Uterus (tissue), 4 donors: Measurements from ENCODE around the gene CNST. TPM values are rescaled to one million over a fixed set of nuclear protein-coding genes. Genes with fewer than 3 reads are reported as not detected.
A peak's percentile ranks its signal among the peaks of the same experiment; 100 is the strongest.
"Not testable (repeated sequence)": the region's sequence is repeated elsewhere in the genome, so short reads cannot be mapped to it uniquely, and the experiment has no call there.

ENCODE experiments used
- DNase-seq, 2 donors: peaks; one replicate each; pipeline ENCODE4 v3.0.0-alpha.2; 2019 to 2020
- H3K27ac ChIP-seq, 2 donors: fragments of 200-600 bp; sonication (generic); 1 replicate in 1 of 2; 2 replicates in 1 of 2; pipeline ENCODE4 v1.5.1; 2016 to 2018
- H3K27me3 ChIP-seq, 2 donors: fragments of 200-600 bp; sonication (generic); one replicate each; pipeline ENCODE4 v1.5.1; 2018 to 2019; ENCODE audit warnings: control low read depth in 1 of 2
- H3K36me3 ChIP-seq, 2 donors: fragments of 200-600 bp; sonication (generic); one replicate each; pipeline ENCODE4 v1.5.1; 2019; ENCODE audit warnings: control low read depth in 1 of 2
- H3K4me1 ChIP-seq, 2 donors: fragments of 200-600 bp; sonication (generic); one replicate each; pipeline ENCODE4 v1.5.1; 2018 to 2019; ENCODE audit warnings: control low read depth in 1 of 2
- H3K4me3 ChIP-seq, 2 donors: fragments of 200-600 bp; sonication (generic); 1 replicate in 1 of 2; 2 replicates in 1 of 2; pipeline ENCODE4 v1.5.1; 2018 to 2019; ENCODE audit warnings: mild to moderate bottlenecking in 1 of 2
- H3K9me3 ChIP-seq, 2 donors: fragments of 200-600 bp; sonication (generic); one replicate each; pipeline ENCODE4 v1.5.1; 2019; ENCODE audit warnings: control low read depth in 1 of 2
- CTCF ChIP-seq, 4 experiments: fragments of 200-600 bp in 2 of 4; fragments of 450-650 bp in 2 of 4; sonication (generic) in 2 of 4; IDR thresholded peaks; one replicate each; pipeline ENCODE4 v1.5.1; 2016 to 2019; ENCODE audit warnings: antibody characterized with exemption in 4 of 4, mild to moderate bottlenecking in 2 of 4, moderate library complexity in 1 of 4
- POLR2A ChIP-seq, 2 donors: fragments of 450-650 bp; IDR thresholded peaks; one replicate each; pipeline ENCODE4 v1.6.1; 2016; ENCODE audit warnings: antibody characterized with exemption in 2 of 2, mild to moderate bottlenecking in 1 of 2, moderate library complexity in 1 of 2
- intact Hi-C: fragments of 100-400 bp; cut with DNase I; formaldehyde crosslinking; loops from one replicate; pipeline ENCODE4 v1.15.1; 2023; ENCODE audit warnings: low total_unique reads
- total RNA-seq, 4 donors: library from RNA; depleted of rRNA in 3 of 4; stranded (reverse); fragments of >200 nt in 3 of 4; gene quantifications; one replicate each; pipeline versions ENCODE4 v1.1.0 to v1.2.4, GENCODE V29; 2014 to 2023
- donor health status: DM: yes; HTN: yes; CAD: no.

CNST gene
- total RNA-seq, 4 donors from 2014 or later = 19.7 to 31.0 (median 29.2) TPM

- Histone ChIP-seq H3K27ac (no peak overlapping the region), H3K4me1 (peaks cover 0 to 5% of the 10 kb centered on the region in 2 donors), H3K9me3 (no peaks in the 10 kb centered on the region), H3K4me3 (no peak overlapping the region), H3K36me3 (no peaks in the 10 kb centered on the region), H3K27me3 (no peaks in the 10 kb centered on the region)
- DNase-seq = no peak
- no peak for TF ChIP-seq POLR2A (IDR thresholded peaks at IDR 0.05)
- TF ChIP-seq CTCF (IDR thresholded peaks at IDR 0.05) = no peak
- intact Hi-C loops = no loop called here
These were observed 120.7 kb downstream of the CNST start for GRCh38 chr1:246687002-246687401.

DNA sequence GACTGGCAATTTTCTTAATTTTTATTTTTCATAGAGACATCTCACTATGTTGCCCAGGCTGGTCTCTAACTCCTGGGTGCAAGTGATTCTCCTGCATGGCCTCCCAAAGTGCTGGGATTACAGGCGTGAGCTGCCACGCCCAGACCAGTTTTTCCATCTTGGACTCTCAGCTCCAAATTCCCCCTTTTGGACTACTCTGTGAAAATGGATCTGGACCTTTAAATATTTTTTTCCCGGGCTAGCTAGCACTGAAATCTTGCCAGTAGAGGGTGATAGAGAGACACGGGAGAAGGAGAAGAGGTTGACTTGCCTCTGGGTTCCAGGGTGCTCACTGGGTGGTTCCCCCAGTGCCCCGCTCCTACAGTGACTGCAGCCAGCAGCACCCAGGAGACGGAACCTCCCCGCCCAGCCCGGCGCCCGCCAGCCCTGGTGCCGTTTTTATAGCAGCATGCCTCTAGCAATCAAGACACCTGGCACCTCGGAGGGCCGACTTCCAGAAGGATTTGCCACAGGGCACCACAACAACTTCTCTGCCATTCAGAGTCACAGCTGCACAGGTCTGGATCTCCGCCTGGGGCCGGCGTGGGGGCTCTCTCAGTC, 123.3 kb downstream of the CNST start:
- TF ChIP-seq POLR2A (IDR thresholded peaks at IDR 0.05) = no peak
- peak; percentile 52 to 71 (median 62) for TF ChIP-seq CTCF (IDR thresholded peaks at IDR 0.05)
- peak overlapping the region in 1 of 2 donors; percentile 3 for H3K4me3 ChIP-seq
- no peaks in the 10 kb centered on the region for H3K27me3 ChIP-seq
- intact Hi-C loops = loop anchor here (10.0 kb wide), 1 partner anchor 125 kb away; the partner anchor contains the start of genes CNST and TFB2M
- no peaks in the 10 kb centered on the region for H3K9me3 ChIP-seq
- no peaks in the 10 kb centered on the region for H3K36me3 ChIP-seq
- peak overlapping the region in 1 of 2 donors; percentile 21 for H3K27ac ChIP-seq
- DNase-seq = peak; percentile 27 to 36
- H3K4me1 ChIP-seq = peaks cover 0 to 5% of the 10 kb centered on the region in 2 donors

- no peaks in the 10 kb centered on the region for H3K27me3 ChIP-seq
- no peaks in the 10 kb centered on the region for H3K36me3 ChIP-seq
- DNase-seq = no peak
- intact Hi-C loops = loop anchor here (10.0 kb wide), 1 partner anchor 125 kb away; the partner anchor contains the start of genes CNST and TFB2M
- H3K4me1 ChIP-seq = peaks cover 0 to 5% of the 10 kb centered on the region in 2 donors
- no peak for TF ChIP-seq CTCF (IDR thresholded peaks at IDR 0.05)
- TF ChIP-seq POLR2A (IDR thresholded peaks at IDR 0.05) = no peak
- H3K9me3 ChIP-seq = no peaks in the 10 kb centered on the region
- peak overlapping the region in 1 of 2 donors; percentile 21 for H3K27ac ChIP-seq
- no peak overlapping the region for H3K4me3 ChIP-seq
These were observed 123.8 kb downstream of the CNST start for GRCh38 chr1:246690100-246690499.

DNA sequence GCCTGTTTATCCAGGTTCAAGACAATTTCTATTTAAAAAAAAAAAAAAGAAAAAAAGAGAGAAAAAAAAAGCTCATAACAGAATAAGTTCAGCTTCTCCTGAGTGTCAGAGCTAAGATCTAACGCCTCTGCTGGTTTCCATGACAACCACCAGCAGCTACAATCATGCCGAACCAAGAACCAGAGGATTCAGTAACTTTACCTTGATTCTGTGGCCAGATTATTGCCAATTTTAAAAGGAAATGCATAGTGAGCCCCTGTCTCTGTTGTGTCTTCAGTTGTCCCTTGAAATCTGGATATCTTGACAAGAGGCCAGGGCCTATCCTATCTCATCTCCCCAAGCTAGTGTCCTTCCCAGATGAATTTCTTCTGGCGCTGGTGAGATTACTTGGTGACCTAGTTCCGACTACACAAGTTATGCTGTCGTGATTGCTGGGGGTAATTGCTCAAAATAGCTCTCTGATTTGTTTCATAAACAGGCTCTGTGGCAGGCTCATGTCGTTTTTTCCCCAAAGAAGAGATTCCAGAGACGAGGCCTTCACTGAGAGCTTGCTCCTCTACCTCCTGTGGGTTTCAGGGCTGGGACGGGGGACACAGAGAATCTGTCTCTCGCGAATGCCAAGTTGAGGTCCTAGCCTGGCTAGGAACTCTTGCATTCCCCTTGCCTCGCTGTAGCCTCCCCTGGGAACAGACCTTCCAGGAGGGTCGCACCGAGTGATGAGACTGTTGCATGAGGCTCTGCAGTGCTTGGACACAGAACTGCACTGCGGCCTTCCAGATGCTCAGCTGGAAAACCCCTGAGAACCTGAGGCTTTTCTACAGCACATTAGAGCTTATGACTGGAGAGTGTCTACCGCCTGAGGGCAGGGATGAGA, 125.6 kb downstream of the CNST start:
- no peak overlapping the region for H3K4me3 ChIP-seq
- TF ChIP-seq POLR2A (IDR thresholded peaks at IDR 0.05) = no peak
- no peak for TF ChIP-seq CTCF (IDR thresholded peaks at IDR 0.05)

GRCh38 chr1:246694213-246694895, 128.1 kb downstream of the CNST start:
- not testable (repeated sequence) for H3K27ac ChIP-seq, H3K36me3 ChIP-seq, H3K9me3 ChIP-seq, H3K4me3 ChIP-seq, DNase-seq, H3K4me1 ChIP-seq, H3K27me3 ChIP-seq
- intact Hi-C loops = loop anchor here (10.0 kb wide), 1 partner anchor 130 kb away; the partner anchor contains the start of genes CNST and TFB2M

More for the DNA sequence above, 125.6 kb downstream of the CNST start:
- Histone ChIP-seq H3K9me3 (no peaks in the 10 kb centered on the region), H3K4me1 (peaks cover 0 to 5% of the 10 kb centered on the region in 2 donors), H3K36me3 (no peaks in the 10 kb centered on the region), H3K27ac (peak overlapping the region; percentile 41 to 42), H3K27me3 (no peaks in the 10 kb centered on the region)
- intact Hi-C loops = loop anchor here (10.0 kb wide), 1 partner anchor 127 kb away; the partner anchor contains the start of genes CNST and TFB2M
- no peak for DNase-seq
